LHCN-M2 (cell line): Measurements from ENCODE around the gene MFSD11. TPM values are rescaled to one million over a fixed set of nuclear protein-coding genes. Genes with fewer than 3 reads are reported as not detected.
"Not testable (repeated sequence)": the region's sequence is repeated elsewhere in the genome, so short reads cannot be mapped to it uniquely, and the experiment has no call there.

Experiments used
- DNase-seq: peaks from one replicate; pipeline ENCODE4 v3.0.0-alpha.2; 2012; ENCODE audit warnings: low read depth
- polyA plus RNA-seq: library from polyadenylated mRNA; unstranded; fragments of >200 nt; gene quantifications from one replicate; pipeline ENCODE4 v1.2.1, GENCODE V29; 2012; ENCODE audit warnings: missing spikeins
- total RNA-seq: library from RNA; depleted of rRNA; stranded (reverse); fragments of >200 nt; gene quantifications from 2 replicates; pipeline ENCODE4 v1.2.3, GENCODE V29; 2014; rRNA removed

MFSD11 gene
- total RNA-seq = 30.5 and 31.0 TPM in 2 replicates
- 15.2 TPM for polyA plus RNA-seq

DNA sequence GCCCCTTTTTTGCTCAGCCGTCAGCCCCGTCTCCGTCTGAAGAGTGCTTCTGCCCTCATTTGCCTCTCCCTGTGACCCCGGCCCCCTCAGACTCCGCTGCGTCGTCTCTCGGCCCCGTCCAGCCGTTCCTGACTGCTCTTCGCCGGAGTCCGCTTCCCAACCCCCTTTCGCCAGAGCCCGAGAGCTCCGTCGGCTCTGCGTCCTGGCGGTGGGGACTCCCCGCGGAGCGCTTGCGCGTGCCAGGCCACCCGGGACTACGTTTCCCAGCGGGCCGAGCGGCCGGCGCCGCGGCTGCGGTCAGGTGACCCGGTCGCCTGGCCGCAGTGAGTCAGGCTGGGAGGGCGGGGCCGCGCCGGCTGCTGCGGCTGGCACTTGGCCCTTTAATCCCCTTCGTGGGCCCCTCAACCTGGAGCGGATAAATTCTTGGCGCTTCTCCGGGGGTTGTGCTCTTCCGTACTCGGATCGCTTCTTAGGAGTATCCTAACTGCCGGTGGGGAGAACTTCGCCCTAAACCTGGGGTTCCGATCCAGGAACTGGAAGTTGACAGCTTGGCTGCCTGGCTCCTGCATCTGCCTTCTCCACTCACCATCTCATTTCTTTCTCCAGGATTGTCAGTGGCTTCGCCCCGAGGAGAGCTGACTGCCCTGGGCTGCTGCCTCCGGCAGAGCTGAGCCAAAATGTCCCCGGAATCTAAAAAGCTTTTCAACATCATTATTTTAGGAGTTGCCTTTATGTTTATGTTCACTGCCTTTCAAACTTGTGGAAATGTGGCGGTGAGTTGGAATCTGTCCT, at the start of gene MFSD11:
TSS of gene MFSD11 (plus strand) at position 444 of the 792 bp plus-strand sequence. CDS start at position 678, 234 bp downstream.
- DNase-seq = peak; percentile 90

- no peak for DNase-seq
Measured at GRCh38 chr17:76688165-76688622, 49.7 kb upstream of the MFSD11 start.

DNA sequence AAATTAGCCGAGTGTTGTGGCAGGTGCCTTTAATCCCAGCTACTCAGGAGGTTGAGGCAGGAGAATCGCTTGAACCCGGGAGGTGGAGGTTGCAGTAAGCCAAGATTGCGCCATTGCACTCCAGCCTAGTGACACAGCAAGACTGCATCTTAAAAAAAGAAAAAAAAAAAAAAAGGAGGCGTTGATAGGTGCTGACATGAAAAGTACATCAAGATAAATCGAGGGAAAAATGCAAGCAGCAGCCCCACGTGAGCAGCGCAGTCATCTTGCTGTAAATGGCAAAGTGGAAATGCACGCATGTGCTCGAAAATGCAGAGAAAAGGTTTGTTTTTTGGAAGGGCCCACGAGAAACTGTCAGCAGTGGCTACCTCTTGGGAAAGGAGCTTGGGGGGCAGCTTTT, 48.1 kb upstream of the MFSD11 start:
- no peak for DNase-seq

DNA sequence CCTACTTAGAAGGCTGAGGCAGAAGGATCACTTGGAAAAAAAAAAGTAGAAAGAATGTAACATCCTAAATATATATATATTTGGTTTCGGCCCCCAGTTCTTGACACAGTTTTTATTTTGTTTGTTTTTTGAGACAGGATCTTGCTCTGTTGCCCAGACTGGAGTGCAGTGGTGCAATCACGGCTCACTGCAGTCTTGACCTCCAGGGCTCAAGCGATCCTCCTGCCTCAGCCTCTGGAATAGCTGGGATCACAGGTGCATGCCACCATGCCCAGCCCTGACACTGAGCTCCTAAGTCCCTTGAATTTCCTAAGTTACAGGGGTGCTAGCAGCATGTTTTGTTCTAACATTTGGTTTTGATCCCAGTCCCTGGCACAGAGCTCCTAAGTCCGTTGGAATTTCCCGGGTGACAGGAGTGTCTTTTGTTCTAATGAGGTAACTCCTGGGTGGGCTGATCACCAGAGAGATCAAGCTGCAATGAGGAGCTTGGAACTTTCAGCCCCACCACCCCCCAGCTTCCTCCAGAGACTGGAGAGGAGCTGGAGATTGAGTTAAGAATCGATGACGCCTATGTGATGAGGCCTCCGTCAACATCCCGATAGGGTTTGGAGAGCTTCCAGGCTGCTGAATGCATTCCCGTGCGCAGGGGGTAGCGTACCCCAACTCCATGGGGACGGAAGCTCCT, 47.2 kb upstream of the MFSD11 start:
- DNase-seq = no peak

GRCh38 chr17:76691379-76692191, 46.3 kb upstream of the MFSD11 start:
- no peak for DNase-seq

DNA sequence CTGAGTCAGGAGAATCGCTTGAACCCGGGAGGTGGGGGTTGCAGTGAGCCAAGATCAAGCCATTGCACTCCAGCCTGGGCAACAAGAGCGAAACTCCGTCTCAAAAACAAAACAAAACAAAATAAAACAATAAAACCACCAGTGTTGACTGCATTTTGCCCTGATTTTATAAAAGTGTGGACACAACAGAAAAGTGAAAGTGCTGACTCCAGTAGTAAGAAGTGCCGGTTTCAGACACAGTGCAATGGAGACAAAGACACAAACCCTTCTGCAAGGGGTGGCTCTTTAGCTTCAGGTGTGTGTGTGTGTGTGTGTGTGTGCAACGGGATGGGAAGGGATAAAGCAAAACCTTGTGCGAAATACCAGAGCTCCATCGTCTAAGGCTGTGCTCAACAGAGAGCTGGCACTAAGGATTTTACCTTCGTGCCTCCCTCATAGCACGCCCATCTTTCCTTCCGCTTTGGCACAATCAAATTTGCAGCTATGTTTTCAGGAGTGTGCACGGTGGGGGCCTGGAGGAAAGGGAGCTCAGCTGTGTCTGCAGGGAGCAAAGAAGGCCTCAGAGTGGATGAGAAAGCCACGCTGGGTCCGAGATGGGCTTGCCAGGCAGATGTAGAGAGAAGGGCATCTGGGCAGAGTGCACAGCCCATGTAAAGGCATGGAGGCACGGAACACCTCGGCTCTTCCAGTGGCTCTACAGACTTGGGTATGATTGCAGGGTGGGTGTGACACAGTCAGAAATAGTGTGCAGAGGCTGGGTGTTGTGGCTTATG, 42.7 kb upstream of the MFSD11 start:
- no peak for DNase-seq

DNA sequence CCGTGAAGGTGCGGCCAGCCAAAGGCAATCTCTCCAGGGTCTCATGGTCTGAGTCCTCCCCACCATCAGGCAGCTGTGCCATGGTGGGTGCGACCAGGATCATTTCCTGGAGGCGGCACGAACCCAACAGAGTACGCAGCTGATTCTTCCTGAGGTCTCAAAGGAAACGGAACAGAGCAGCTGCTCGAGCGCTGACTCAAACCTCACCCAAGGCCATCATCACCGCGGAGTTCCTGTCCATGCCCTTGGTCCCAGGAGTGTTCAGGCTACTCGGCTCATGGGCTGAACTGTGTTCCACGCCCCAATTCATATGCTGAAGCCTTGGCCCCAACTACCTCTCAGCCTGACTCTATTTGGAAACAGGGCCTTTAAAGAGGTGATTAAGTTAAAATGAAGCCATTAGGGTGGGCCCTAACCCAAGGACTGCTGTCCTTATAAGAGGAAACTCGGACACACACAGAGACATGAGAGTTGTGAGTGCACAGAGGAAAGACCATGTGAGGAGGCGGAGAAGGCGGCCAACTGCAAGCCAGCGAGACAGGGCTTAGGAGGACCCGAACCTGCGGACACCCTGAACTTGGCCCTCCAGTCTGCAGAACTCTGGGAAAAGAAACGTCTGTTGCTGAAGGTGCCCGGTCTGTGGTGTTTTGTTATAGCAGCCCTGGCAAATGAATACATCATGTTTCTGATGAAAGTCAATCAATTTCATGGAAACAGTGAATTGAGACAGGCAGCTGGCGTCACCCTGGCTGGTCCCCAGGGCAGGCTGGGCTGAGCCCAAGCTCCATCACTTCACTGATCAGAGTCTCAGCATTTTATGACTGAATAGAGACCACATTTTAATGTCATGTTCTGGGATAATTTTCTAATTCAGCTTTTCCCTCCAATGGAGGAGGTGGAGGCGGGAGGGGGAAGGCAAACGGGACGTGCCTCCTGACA, 40.9 kb upstream of the MFSD11 start:
- DNase-seq = peak; percentile 99

GRCh38 chr17:76697702-76698465, 40.0 kb upstream of the MFSD11 start:
- DNase-seq = peak; percentile 59

DNA sequence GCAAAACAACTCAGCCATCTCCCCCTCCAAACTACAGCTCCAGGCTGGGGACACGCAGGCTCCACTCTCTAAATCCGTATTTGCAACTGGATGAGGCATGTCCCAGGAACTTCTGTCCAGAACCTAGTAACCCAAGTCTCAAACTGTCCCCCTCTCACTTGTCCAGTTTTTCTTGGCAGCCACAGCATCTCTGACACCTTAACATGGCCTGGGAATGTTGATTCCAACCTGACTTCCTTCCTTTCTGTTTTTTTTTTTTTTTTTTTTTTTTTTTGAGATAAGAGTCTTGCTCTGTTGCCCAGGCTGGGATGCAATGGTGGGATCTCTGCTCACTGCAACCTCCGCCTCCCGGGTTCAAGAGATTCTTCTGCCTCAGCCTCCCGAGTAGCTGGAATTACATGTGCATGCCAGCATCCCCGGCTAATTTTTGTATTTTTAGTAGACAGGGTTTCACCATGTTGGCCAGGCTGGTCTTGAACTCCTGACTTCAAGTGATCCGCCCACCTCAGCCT, 39.4 kb upstream of the MFSD11 start:
- DNase-seq = not testable (repeated sequence)

DNA sequence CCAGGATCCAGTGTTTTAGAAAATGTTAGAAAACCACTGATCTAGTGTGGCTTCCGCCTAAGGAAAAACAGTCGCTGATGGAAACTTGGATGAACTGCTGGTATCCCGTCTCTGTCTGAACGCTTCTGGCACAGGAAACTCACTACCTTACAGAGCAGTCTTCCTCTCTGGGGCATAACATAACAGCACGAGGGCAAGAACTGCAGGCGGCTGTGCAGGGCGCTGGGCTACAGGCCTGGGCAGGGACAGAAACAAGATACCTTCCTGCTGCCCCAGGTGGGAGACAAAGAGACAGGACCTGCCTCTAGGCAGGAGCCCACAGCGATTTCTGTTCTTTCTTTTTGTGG, 37.7 kb upstream of the MFSD11 start:
- no peak for DNase-seq

DNA sequence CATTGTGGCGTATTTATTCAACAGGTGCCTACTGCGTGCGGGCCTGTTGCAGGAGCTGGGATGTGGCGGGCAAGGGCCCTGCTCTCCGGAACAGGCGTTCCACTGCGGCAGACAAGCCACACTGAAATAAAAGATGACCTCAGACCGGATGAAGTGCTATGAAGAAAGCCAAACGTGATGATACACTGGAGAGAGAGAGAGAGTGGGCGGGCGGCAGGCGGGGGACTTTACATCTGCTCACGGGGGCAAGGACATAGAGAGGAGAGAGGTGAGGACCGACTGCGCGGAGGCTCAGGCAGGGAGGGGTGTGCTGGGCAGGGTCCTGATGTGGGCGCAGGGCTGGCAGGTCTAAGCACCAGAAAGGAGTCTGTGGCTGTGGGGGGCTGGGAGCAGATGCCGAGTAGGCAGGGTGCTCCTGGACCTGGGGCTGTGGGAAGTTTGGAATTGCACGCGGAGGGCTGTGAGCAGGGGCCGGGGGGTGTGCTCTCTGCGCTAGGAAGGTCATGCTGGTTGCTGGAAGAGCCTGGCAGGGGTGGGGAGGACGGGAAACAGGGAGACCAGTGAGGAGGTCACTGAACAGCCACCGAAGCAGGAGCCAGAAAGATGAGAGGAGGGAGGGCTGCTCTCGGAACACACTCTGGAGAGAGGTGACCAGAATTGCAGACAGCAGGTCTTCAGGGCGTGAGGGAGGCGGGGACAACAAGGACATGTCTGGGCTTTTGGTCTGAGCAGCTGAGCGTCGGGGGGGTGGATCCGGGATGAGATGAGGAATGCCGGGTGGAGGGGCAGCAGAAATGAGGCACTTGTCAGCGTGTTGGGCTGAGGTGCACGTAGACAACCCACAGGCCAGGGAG, 37.1 kb upstream of the MFSD11 start:
- DNase-seq = peak; percentile 90

- no peak for DNase-seq
Measured at GRCh38 chr17:76701471-76701967, 36.4 kb upstream of the MFSD11 start.

DNA sequence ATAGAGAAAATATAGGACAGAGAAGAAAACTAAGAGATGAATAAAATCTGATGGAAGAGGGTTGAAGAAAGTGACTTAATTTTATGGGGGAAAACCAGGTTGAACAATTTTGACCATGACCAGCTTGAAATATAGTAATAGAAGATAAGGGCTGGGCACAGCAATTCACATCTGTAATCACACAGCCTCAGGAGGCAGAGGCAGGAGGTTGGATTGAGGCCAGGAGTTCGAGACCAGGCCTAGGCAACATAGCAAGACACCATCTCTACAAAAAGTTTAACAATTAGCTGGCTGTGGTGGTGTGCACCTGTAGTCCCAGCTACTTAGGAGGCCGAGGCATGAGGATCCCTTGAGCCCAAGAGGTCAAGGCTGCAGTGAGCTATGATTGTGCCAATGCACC, 35.8 kb upstream of the MFSD11 start:
- DNase-seq = no peak

DNA sequence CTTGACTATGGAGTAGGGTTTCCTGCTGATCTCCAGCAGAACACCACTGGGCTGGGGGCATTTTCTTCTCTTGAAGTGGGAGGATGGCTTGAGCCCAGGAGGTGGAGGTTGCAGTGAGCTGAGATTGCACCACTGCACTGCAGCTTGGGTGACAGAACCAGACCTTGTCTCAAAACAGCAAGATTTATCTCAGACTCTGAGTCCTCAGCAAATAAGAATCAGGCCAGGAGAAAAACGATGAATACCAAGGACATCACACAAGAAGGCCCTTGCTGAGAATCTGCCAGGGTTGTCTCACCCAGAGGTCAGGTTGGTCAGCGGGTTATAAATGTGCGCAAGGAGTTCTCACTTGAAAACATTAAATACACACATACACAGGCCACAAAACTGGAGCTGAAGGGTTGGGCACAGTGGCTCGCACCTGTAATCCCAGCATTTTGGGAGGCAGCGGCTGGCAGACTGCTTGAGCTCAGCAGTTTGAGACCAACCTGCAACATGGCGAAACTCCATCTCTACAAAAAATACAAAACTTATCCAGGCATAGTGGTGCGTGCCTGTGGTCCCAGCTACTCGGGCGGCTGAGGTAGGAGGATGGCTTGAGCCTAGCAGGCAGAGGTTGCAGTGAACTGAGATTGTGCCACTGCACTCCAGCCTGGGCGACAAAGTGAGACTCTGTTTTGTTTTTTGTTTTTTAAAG, 34.8 kb upstream of the MFSD11 start:
- no peak for DNase-seq

DNA sequence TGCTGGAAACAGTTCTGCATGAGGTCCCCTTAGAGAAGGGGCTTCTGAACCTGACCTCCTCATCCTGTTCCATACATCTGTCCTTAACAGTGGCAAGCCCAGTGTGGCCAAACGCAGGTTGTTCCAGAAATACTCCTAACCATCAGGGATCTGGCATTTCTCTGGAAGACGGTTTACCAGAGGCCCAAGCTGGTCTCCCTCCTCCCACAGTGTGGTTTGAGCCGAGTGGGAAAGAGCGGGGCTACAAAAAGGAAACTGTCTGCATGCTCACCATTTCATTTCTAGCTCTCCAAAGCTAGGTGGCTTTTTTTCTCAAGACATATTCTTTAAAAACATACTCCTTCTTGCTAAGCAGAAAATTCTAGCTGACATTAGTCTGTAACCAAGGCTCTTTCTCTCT, 33.1 kb upstream of the MFSD11 start:
- no peak for DNase-seq

GRCh38 chr17:76706817-76707216, 31.1 kb upstream of the MFSD11 start:
- no peak for DNase-seq
